Glutamatergic neuron (in vitro differentiated cells): ENCODE measurements around the gene ESYT1. TPM values are rescaled to one million over a fixed set of nuclear protein-coding genes. Genes with fewer than 3 reads are reported as not detected.

Experiments used
- DNase-seq: peaks from one replicate; pipeline ENCODE4 v3.0.0; 2022
- H3K27ac Mint-ChIP-seq: one replicate; pipeline ENCODE4 v1.8.0; 2020; ENCODE audit warnings: mild to moderate bottlenecking, mixed read lengths, inconsistent platforms; ENCODE audit not compliant: unreplicated experiment
- H3K27me3 Mint-ChIP-seq: one replicate; pipeline ENCODE4 v1.8.0; 2020; ENCODE audit warnings: mild to moderate bottlenecking, moderate library complexity, mixed read lengths, inconsistent platforms; ENCODE audit not compliant: unreplicated experiment
- H3K36me3 Mint-ChIP-seq: one replicate; pipeline ENCODE4 v1.8.0; 2020; ENCODE audit warnings: mild to moderate bottlenecking, mixed read lengths, inconsistent platforms; ENCODE audit not compliant: unreplicated experiment
- H3K4me1 Mint-ChIP-seq: one replicate; pipeline ENCODE4 v1.8.0; 2020; ENCODE audit warnings: mild to moderate bottlenecking, low read depth, mixed read lengths, inconsistent platforms; ENCODE audit not compliant: unreplicated experiment
- H3K4me3 Mint-ChIP-seq: one replicate; pipeline ENCODE4 v1.8.0; 2020; ENCODE audit warnings: mild to moderate bottlenecking, mixed read lengths, inconsistent platforms; ENCODE audit not compliant: unreplicated experiment
- H3K9me3 Mint-ChIP-seq: one replicate; pipeline ENCODE4 v1.8.0; 2020; ENCODE audit warnings: mild to moderate bottlenecking, moderate library complexity, mixed read lengths, inconsistent platforms; ENCODE audit not compliant: unreplicated experiment
- total RNA-seq: library from RNA; stranded (reverse); fragmentation: NEBNext Ultra II Directional; extraction: Animal tissue kit (Norgen Biotek cat#: 25700); gene quantifications from one replicate; pipeline ENCODE4 v1.2.1, GENCODE V29; 2021; ENCODE audit not compliant: unreplicated experiment
- TF ChIP-seq, protein P1 (sequence below): fragments of 200-600 bp; sonication (generic); IDR thresholded peaks from one replicate; pipeline ENCODE4 v1.5.0; 2021; ENCODE audit not compliant: partially characterized antibody, unreplicated experiment

Gene ESYT1
- total RNA-seq, 1 donor from 2014 or later, result 144 TPM

- peaks cover 31% of the 10 kb centered on the region for H3K9me3 Mint-ChIP-seq
- H3K36me3 Mint-ChIP-seq, result peaks cover 5% of the 10 kb centered on the region
- peaks cover 22% of the 10 kb centered on the region for H3K4me1 Mint-ChIP-seq
- H3K27me3 Mint-ChIP-seq, result peaks cover 39% of the 10 kb centered on the region
- peak overlapping the region; percentile 95 for H3K4me3 Mint-ChIP-seq
- TF ChIP-seq, protein P1, sequence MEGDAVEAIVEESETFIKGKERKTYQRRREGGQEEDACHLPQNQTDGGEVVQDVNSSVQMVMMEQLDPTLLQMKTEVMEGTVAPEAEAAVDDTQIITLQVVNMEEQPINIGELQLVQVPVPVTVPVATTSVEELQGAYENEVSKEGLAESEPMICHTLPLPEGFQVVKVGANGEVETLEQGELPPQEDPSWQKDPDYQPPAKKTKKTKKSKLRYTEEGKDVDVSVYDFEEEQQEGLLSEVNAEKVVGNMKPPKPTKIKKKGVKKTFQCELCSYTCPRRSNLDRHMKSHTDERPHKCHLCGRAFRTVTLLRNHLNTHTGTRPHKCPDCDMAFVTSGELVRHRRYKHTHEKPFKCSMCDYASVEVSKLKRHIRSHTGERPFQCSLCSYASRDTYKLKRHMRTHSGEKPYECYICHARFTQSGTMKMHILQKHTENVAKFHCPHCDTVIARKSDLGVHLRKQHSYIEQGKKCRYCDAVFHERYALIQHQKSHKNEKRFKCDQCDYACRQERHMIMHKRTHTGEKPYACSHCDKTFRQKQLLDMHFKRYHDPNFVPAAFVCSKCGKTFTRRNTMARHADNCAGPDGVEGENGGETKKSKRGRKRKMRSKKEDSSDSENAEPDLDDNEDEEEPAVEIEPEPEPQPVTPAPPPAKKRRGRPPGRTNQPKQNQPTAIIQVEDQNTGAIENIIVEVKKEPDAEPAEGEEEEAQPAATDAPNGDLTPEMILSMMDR, result no peak
- peak overlapping the region; percentile 76 for H3K27ac Mint-ChIP-seq
- no peak for DNase-seq
These were observed 33.8 kb downstream of the ESYT1 start for GRCh38 chr12:56161690-56162351.

DNA sequence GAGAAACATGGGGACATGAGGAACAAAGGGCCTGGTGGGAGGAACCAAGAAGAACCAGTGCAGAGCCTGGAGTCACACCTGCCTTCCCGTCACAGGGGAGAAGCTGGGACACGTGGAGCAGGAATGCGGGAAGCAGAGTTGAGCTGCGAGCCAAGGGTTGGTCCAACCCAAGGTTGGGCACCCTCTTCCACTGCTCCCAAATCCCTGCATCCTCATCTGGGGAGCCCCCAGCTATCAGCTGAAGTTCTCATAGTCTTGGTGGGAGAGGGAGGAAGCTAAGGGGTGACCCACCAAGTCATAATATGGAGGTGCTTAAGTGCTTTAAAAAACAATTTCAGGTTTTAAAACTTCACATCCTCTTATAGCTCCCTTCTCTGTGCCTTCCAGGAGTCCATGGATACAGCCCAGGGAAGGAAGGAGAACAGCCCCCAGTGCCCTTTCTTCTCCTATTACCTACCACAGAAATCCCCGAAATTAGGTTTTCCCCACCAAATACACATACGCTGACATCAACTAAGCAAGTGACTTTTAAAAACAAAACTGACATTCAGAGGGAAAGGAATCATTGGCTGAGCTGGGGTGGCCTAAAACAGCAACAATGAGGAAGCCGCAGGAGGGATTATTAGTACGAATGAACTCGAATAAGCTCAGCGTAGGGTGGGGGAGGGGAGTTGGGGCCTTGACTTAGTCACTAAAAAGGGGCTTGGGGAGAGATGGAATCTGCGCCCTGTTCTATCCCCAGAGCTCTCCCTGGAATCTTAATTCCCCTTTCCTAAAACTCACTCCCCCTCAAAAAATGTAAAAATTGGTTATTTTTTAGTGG is 34.6 kb downstream of the ESYT1 start:
- H3K4me1 Mint-ChIP-seq, result peaks cover 19% of the 10 kb centered on the region
- H3K4me3 Mint-ChIP-seq, result no peak overlapping the region
- peaks cover 27% of the 10 kb centered on the region for H3K9me3 Mint-ChIP-seq
- no peak for DNase-seq
- H3K27me3 Mint-ChIP-seq, result peaks cover 30% of the 10 kb centered on the region
- H3K36me3 Mint-ChIP-seq, result peaks cover 9% of the 10 kb centered on the region
- TF ChIP-seq, protein P1, result no peak
- H3K27ac Mint-ChIP-seq, result peak overlapping the region; percentile 13

GRCh38 chr12:56163533-56164344 is 35.7 kb downstream of the ESYT1 start:
- no peak overlapping the region for H3K4me3 Mint-ChIP-seq
- peaks cover 12% of the 10 kb centered on the region for H3K36me3 Mint-ChIP-seq
- TF ChIP-seq, protein P1, result no peak
- H3K9me3 Mint-ChIP-seq, result peaks cover 20% of the 10 kb centered on the region
- H3K27me3 Mint-ChIP-seq, result peaks cover 23% of the 10 kb centered on the region
- H3K4me1 Mint-ChIP-seq, result peaks cover 19% of the 10 kb centered on the region
- peak overlapping the region; percentile 2 for H3K27ac Mint-ChIP-seq
- no peak for DNase-seq

DNA sequence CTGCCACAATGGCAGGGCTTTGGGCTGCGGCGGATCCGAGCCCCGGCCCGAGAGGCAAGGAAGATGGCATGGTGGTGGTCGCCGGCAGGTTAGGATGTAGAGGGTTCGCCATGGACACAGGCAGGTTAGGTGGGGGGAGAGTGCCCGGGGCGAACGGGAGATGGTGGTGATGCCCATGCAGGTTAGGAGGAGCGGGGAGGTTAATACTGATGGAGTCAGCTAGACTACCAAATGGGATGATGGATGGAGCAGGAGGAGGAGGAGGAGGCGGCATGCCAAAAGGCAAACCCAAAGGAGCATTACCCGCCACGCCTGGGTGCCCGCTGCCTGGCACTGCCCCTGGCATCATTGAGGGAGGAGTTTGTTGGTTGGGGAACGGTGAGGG is 36.3 kb downstream of the ESYT1 start:
- H3K36me3 Mint-ChIP-seq, result peaks cover 12% of the 10 kb centered on the region
- TF ChIP-seq, protein P1, result no peak
- H3K9me3 Mint-ChIP-seq, result peaks cover 17% of the 10 kb centered on the region
- H3K4me1 Mint-ChIP-seq, result peaks cover 19% of the 10 kb centered on the region
- H3K27ac Mint-ChIP-seq, result no peak overlapping the region
- H3K27me3 Mint-ChIP-seq, result peaks cover 20% of the 10 kb centered on the region
- H3K4me3 Mint-ChIP-seq, result peak overlapping the region; percentile 20
- DNase-seq, result no peak
